B cell (primary cell): Measurements from ENCODE around the gene MRGPRG. TPM values are rescaled to one million over a fixed set of nuclear protein-coding genes. Genes with fewer than 3 reads are reported as not detected.

ENCODE experiments used
- ATAC-seq: fragments of 200-7000 bp; cut with Tn5 transposase; one replicate; pipeline ENCODE4 v1.10.0; 2021; ENCODE audit warnings: low read depth, mild to moderate bottlenecking, moderate number of reproducible peaks, moderate library complexity
- CTCF ChIA-PET: fragments of 350-600 bp; sonication (Branson Sonifier 250); formaldehyde crosslinking; loops from one replicate; lab custom pipeline; 2021; ENCODE audit warnings: antibody characterized with exemption, inconsistent platforms; lab: Charles Lee
- POLR2A ChIA-PET: fragments of 350-600 bp; sonication (Branson Sonifier 250); formaldehyde crosslinking; loops from one replicate; lab custom pipeline; 2021; ENCODE audit warnings: antibody characterized with exemption; lab: Charles Lee
- DNase-seq: peaks from one replicate; pipeline ENCODE4 v3.0.0; 2013
- H2AFZ ChIP-seq: 2 replicates; pipeline ENCODE4 v1.6.1; 2012; ENCODE audit warnings: mild to moderate bottlenecking, low read depth, low read length; ENCODE audit not compliant: insufficient read depth, poor library complexity, severe bottlenecking
- H3K27ac ChIP-seq, 2 donors: 1 replicate in 1 of 2; 2 replicates in 1 of 2; pipeline ENCODE4 v1.5.1; 2012 to 2013; ENCODE audit warnings: low read length in 2 of 2, mild to moderate bottlenecking in 2 of 2, moderate library complexity in 1 of 2
- H3K27me3 ChIP-seq, 4 experiments: fragments of 200-600 bp in 1 of 4; sonication (generic) in 1 of 4; replicated peaks in 1 of 4; 1 replicate in 2 of 4; 2 replicates in 2 of 4; pipeline versions ENCODE4 v1.6.1 to v1.7.0; 2013 to 2016; ENCODE audit warnings: low read length in 3 of 4, mild to moderate bottlenecking in 2 of 4, mixed read lengths in 1 of 4, moderate library complexity in 1 of 4; ENCODE audit not compliant: insufficient read depth in 4 of 4, control insufficient read depth in 3 of 4; ENCODE audit errors: control extremely low read depth in 1 of 4
- H3K36me3 ChIP-seq, 2 experiments: replicated peaks in 1 of 2; 1 replicate in 1 of 2; 2 replicates in 1 of 2; pipeline versions ENCODE4 v1.6.1 to v1.7.1; 2013; ENCODE audit warnings: low read length in 1 of 2; ENCODE audit not compliant: insufficient read depth in 2 of 2, control insufficient read depth in 1 of 2; ENCODE audit errors: control extremely low read depth in 1 of 2, extremely low read depth in 1 of 2
- H3K4me1 ChIP-seq, 2 donors: fragments of 200-600 bp in 1 of 2; sonication (generic) in 1 of 2; 1 replicate in 1 of 2; 2 replicates in 1 of 2; pipeline versions ENCODE4 v1.5.1 to v1.6.1; 2013 to 2017; ENCODE audit warnings: low read length in 2 of 2; ENCODE audit not compliant: control insufficient read depth in 2 of 2, insufficient read depth in 2 of 2
- H3K4me2 ChIP-seq: replicated peaks from 2 replicates; pipeline ENCODE3; 2012; ENCODE audit warnings: mild to moderate bottlenecking, low read depth, low read length; ENCODE audit not compliant: poor library complexity, severe bottlenecking
- H3K4me3 ChIP-seq, 5 experiments: fragments of 200-600 bp in 1 of 5; sonication (generic) in 1 of 5; 1 replicate in 3 of 5; 2 replicates in 2 of 5; pipeline versions ENCODE4 v1.5.1 to v1.7.0; 2011 to 2016; ENCODE audit warnings: low read length in 4 of 5, mild to moderate bottlenecking in 4 of 5, low read depth in 2 of 5, control low read depth in 1 of 5, moderate library complexity in 1 of 5; ENCODE audit not compliant: insufficient read depth in 1 of 5; ENCODE audit errors: control extremely low read depth in 1 of 5, extremely low read depth in 1 of 5
- H3K79me2 ChIP-seq: fragments of 200-600 bp; sonication (generic); one replicate; pipeline ENCODE4 v1.6.0; 2016; ENCODE audit warnings: low read length; ENCODE audit not compliant: control insufficient read depth, insufficient read depth
- H3K9ac ChIP-seq: fragments of 200-600 bp; sonication (generic); 2 replicates; pipeline ENCODE4 v1.6.1; 2017; ENCODE audit warnings: mild to moderate bottlenecking, low read length, moderate library complexity
- H3K9me3 ChIP-seq, 3 donors: one replicate each; pipeline versions ENCODE4 v1.6.1 to v1.7.1; 2013; ENCODE audit warnings: low read length in 2 of 3; ENCODE audit not compliant: control insufficient read depth in 2 of 3, insufficient read depth in 1 of 3; ENCODE audit errors: control extremely low read depth in 1 of 3
- H4K20me1 ChIP-seq: 2 replicates; pipeline ENCODE4 v1.6.0; 2012; ENCODE audit warnings: mild to moderate bottlenecking, low read length; ENCODE audit not compliant: insufficient read depth, control insufficient read depth, poor library complexity, severe bottlenecking
- H3K27ac Mint-ChIP-seq: one replicate; pipeline ENCODE4 v1.8.0; 2021; ENCODE audit warnings: mixed read lengths
- H3K27me3 Mint-ChIP-seq: one replicate; pipeline ENCODE4 v1.8.0; 2021; ENCODE audit warnings: mixed read lengths
- H3K4me1 Mint-ChIP-seq: one replicate; pipeline ENCODE4 v1.8.0; 2021; ENCODE audit warnings: mixed read lengths
- H3K4me3 Mint-ChIP-seq: one replicate; pipeline ENCODE4 v1.8.0; 2021; ENCODE audit warnings: mixed read lengths
- H3K9me3 Mint-ChIP-seq: one replicate; pipeline ENCODE4 v1.8.0; 2022; ENCODE audit warnings: mixed read lengths; ENCODE audit not compliant: insufficient read depth
- CTCF ChIP-seq: fragments of 200-600 bp; IDR thresholded peaks from one replicate; pipeline ENCODE4 v1.8.0; 2022; ENCODE audit warnings: antibody characterized with exemption, mild to moderate bottlenecking
- EZH2 ChIP-seq: IDR thresholded peaks from 2 replicates; pipeline ENCODE4 v1.6.1; 2012; ENCODE audit warnings: borderline replicate concordance, low read depth, mild to moderate bottlenecking, moderate library complexity, low read length; ENCODE audit not compliant: insufficient read depth, poor library complexity, severe bottlenecking
- WGBS: methylation state at CpG from one replicate; pipeline ENCODE4 v1.1.5; 2013; ENCODE audit warnings: missing lambda C conversion rate; ENCODE audit not compliant: insufficient coverage; 5-methylcytosine and 5-hydroxymethylcytosine counted together
- intact Hi-C: fragments of 100-400 bp; cut with micrococcal nuclease; formaldehyde crosslinking; loops from one replicate; pipeline ENCODE4 v1.10.0; 2022
- polyA plus RNA-seq: library from polyadenylated mRNA; depleted of rRNA; stranded (reverse); fragments of >200 nt; gene quantifications from 2 replicates; pipeline ENCODE4 v1.2.3, GENCODE V29; 2012
- total RNA-seq, 2 donors: library from RNA; stranded (reverse); fragments of 120-200 nt in 1 of 2; gene quantifications; 1 replicate in 1 of 2; 2 replicates in 1 of 2; pipeline versions ENCODE4 v1.2.3 to v1.2.4, GENCODE V29; 2013 to 2022

Gene MRGPRG
- total and polyA plus RNA-seq, 2 donors (not counting 1 experiment from before 2014, with no cell fraction given): not detected

GRCh38 chr11:3224401-3225057, 5.9 kb upstream of the MRGPRG start:
- H3K4me1 Mint-ChIP-seq: no peaks in the 10 kb centered on the region
- ChIA-PET CTCF (no interaction called here), POLR2A (no interaction called here)
- no peak overlapping the region for H3K27ac ChIP-seq
- TF ChIP-seq EZH2: no peak
- TF ChIP-seq CTCF: no peak
- no peak overlapping the region for H3K27ac Mint-ChIP-seq
- ATAC-seq (no peak), DNase-seq (no peak)
- no peaks in the 10 kb centered on the region for H3K9me3 Mint-ChIP-seq
- intact Hi-C loops: no loop called here
- WGBS: 92% methylated on average over 16 of the region's 21 CpGs
- H3K36me3 ChIP-seq: no peaks in the 10 kb centered on the region
- H3K4me2 ChIP-seq: no peak overlapping the region
- H3K9me3 ChIP-seq: no peaks in the 10 kb centered on the region
- H3K4me1 ChIP-seq: no peaks in the 10 kb centered on the region
- H3K27me3 Mint-ChIP-seq: peaks cover 8% of the 10 kb centered on the region
- H3K4me3 Mint-ChIP-seq: no peak overlapping the region
- no peak overlapping the region for H2AFZ ChIP-seq
- H3K27me3 ChIP-seq: peaks cover 0 to 3% (median 0%) of the 10 kb centered on the region in 4 experiments
- no peak overlapping the region for H3K4me3 ChIP-seq
- no peaks in the 10 kb centered on the region for H4K20me1 ChIP-seq
- H3K9ac ChIP-seq: no peak overlapping the region
- H3K79me2 ChIP-seq: no peaks in the 10 kb centered on the region

GRCh38 chr11:3223932-3224381, 5.3 kb upstream of the MRGPRG start:
- ChIA-PET CTCF (no interaction called here), POLR2A (no interaction called here)
- no peaks in the 10 kb centered on the region for H3K9me3 ChIP-seq
- H2AFZ ChIP-seq: no peak overlapping the region
- H3K27me3 ChIP-seq: peaks cover 0 to 3% (median 0%) of the 10 kb centered on the region in 4 experiments
- H3K27me3 Mint-ChIP-seq: peaks cover 9% of the 10 kb centered on the region
- H3K4me2 ChIP-seq: no peak overlapping the region
- H3K36me3 ChIP-seq: no peaks in the 10 kb centered on the region
- DNase-seq (no peak), ATAC-seq (no peak)
- H3K79me2 ChIP-seq: no peaks in the 10 kb centered on the region
- H3K27ac Mint-ChIP-seq: no peak overlapping the region
- no peak overlapping the region for H3K4me3 ChIP-seq
- 91% methylated on average over 1 of the region's 4 CpGs for WGBS
- intact Hi-C loops: no loop called here
- H3K9ac ChIP-seq: no peak overlapping the region
- no peaks in the 10 kb centered on the region for H4K20me1 ChIP-seq
- TF ChIP-seq EZH2: no peak
- no peak for TF ChIP-seq CTCF
- H3K27ac ChIP-seq: no peak overlapping the region
- H3K4me1 ChIP-seq: no peaks in the 10 kb centered on the region
- no peak overlapping the region for H3K4me3 Mint-ChIP-seq
- H3K9me3 Mint-ChIP-seq: no peaks in the 10 kb centered on the region
- no peaks in the 10 kb centered on the region for H3K4me1 Mint-ChIP-seq
